ENCODE data around the gene ZNF302. TPM values are rescaled to one million over a fixed set of nuclear protein-coding genes. Genes with fewer than 3 reads are reported as not detected.

ZNF302 gene
- total RNA-seq, 1 experiment from 2014 or later: 23.3 TPM

DNA sequence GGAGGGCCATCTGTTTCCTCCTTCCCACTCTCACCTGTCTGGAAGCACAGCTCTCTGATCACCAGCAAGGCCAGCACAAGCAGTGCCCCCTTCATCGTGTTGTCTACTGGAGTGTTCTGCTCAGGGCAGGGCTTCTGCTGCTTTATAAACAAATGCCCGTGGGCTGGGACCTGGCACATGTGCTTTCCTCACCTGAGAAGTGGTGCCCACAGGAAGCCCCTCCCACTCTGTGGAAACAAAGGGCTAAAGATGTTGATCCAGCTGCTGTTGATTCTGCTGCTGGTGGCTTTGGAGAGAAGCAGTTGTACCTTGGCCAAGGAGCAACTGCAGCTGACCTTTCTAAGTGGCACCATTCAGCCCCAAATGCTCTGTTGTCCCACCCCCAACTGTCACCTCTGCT, 30.2 kb downstream of the ZNF302 start:
- Mint-ChIP-seq H3K27ac (no peak overlapping the region), H3K4me3 (no peak overlapping the region), H3K9me3 (peaks cover 75 to 85% of the 10 kb centered on the region in 2 experiments), H3K36me3 (ENCODE audit: insufficient read depth in 1 of 3, low read depth in 3 of 3) (peaks cover 3 to 12% (median 4%) of the 10 kb centered on the region in 3 experiments; a peak in 6 of 7 replicates), H3K4me1 (peaks cover 5 to 8% of the 10 kb centered on the region in 2 experiments; a peak in 3 of 4 replicates), H3K27me3 (ENCODE audit: low read depth) (peaks cover 24% of the 10 kb centered on the region)
- Histone ChIP-seq H2BK20ac (ENCODE audit: low read depth, low read length, poor library complexity, severe bottlenecking) (no peak overlapping the region), H3K9ac (ENCODE audit: extremely low read depth, insufficient read length, low read length) (no peak overlapping the region), H2AK5ac (ENCODE audit: insufficient read length, low read length) (no peak overlapping the region), H2BK120ac (ENCODE audit: low read depth, low read length, poor library complexity, severe bottlenecking) (no peak overlapping the region), H3K27me3 (ENCODE audit: insufficient read depth, low read length) (no peaks in the 10 kb centered on the region), H4K91ac (ENCODE audit: insufficient read length, low read depth, low read length) (no peak overlapping the region), H3K9me3 (ENCODE audit: control insufficient read depth, low read depth, low read length) (no peaks in the 10 kb centered on the region), H2AFZ (ENCODE audit: low read length) (no peak overlapping the region), H4K8ac (replicated peaks; ENCODE audit: insufficient read length, low read depth, low read length) (no peak overlapping the region), H4K5ac (ENCODE audit: insufficient read length, low read depth, low read length) (no peak overlapping the region), H3K4ac (ENCODE audit: low read depth, low read length) (no peak overlapping the region), H3K14ac (ENCODE audit: insufficient read depth, low read length) (no peak overlapping the region), H2BK12ac (ENCODE audit: insufficient read length, low read depth, low read length) (no peak overlapping the region), H3K4me1 (ENCODE audit: insufficient read depth, low read length) (no peaks in the 10 kb centered on the region), H3K79me1 (ENCODE audit: insufficient read depth, low read depth, low read length, poor library complexity, severe bottlenecking) (no peaks in the 10 kb centered on the region), H2BK15ac (ENCODE audit: low read depth, low read length) (no peak overlapping the region), H3K56ac (ENCODE audit: insufficient read length, low read depth, low read length) (no peak overlapping the region), H2BK5ac (ENCODE audit: insufficient read length, low read length) (no peak overlapping the region), H3K23ac (ENCODE audit: insufficient read length, low read depth, low read length) (no peak overlapping the region), H3T11ph (ENCODE audit: low read length) (no peak overlapping the region), H3K23me2 (ENCODE audit: insufficient read length, low read depth, low read length, poor library complexity, severe bottlenecking) (no peaks in the 10 kb centered on the region), H3K4me2 (ENCODE audit: insufficient read depth, insufficient read length, low read length) (no peak overlapping the region), H3K27ac (ENCODE audit: insufficient read length, low read depth, low read length) (no peak overlapping the region), H3K79me2 (ENCODE audit: insufficient read depth, low read length) (no peaks in the 10 kb centered on the region), H4K20me1 (ENCODE audit: control insufficient read depth, insufficient read depth, insufficient read length) (no peaks in the 10 kb centered on the region), H3K18ac (ENCODE audit: insufficient read length, low read depth, low read length) (no peak overlapping the region)
- no CpG with 5 or more reads among the region's 2 CpGs for WGBS (ENCODE audit: extremely low coverage, insufficient read length, low lambda C conversion rate)
- TF ChIP-seq CTCF (conservative IDR thresholded peaks at IDR 0.05): no peak
- DNase-seq: no peak

Measured in H9 (cell line).